HG02588 (cell line): ENCODE measurements around the gene HS6ST2.

ENCODE experiments used
- ATAC-seq: cut with Tn5 transposase; IDR thresholded peaks from one replicate; pipeline ENCODE4 v1.9.1; 2021; ENCODE audit warnings: mild to moderate bottlenecking, moderate library complexity; ENCODE audit not compliant: unreplicated experiment

The HS6ST2 gene

GRCh38 chrX:132576939-132577338, 381.5 kb downstream of the HS6ST2 start:
- ATAC-seq = no peak
